GM10248 (cell line): ENCODE measurements around the gene PYGM.

Experiments
- CTCF ChIA-PET: fragments of 300-600 bp; sonication (Branson Sonifier 250); formaldehyde crosslinking; extraction: SDS; loops from one replicate; lab custom pipeline; 2021; ENCODE audit warnings: antibody characterized with exemption; lab: Yijun Ruan, JAX
- POLR2A ChIA-PET: fragments of 350-650 bp; sonication (Branson Sonifier 250); formaldehyde crosslinking; extraction: SDS; loops from one replicate; lab custom pipeline; 2020; ENCODE audit warnings: antibody characterized with exemption; lab: Yijun Ruan, JAX
- DNase-seq: peaks from one replicate; pipeline ENCODE4 v3.0.0; 2012; ENCODE audit errors: extremely low spot score
- CTCF ChIP-seq: IDR thresholded peaks from 2 replicates; pipeline ENCODE4 v1.5.1; 2012; ENCODE audit warnings: mild to moderate bottlenecking, low read depth; ENCODE audit errors: extremely low read depth, missing control alignments, control extremely low read depth

The PYGM gene

GRCh38 chr11:64765291-64765850 lies 5.6 kb upstream of the PYGM start:
- POLR2A ChIA-PET, result no interaction called here
- CTCF ChIA-PET, result interaction anchor here (2.3 kb wide), 1 partner anchor 21 kb away, joined by 8 read pairs; the partner anchor contains the start of gene RASGRP2
- no peak for DNase-seq
- TF ChIP-seq CTCF, result no peak

GRCh38 chr11:64764753-64765152 lies 5.0 kb upstream of the PYGM start:
- POLR2A ChIA-PET, result interaction anchor here (2.0 kb wide), 1 partner anchor 8 kb away, joined by 10 read pairs; no protein-coding TSS in a partner anchor

GRCh38 chr11:64764040-64764611 lies 4.4 kb upstream of the PYGM start:
- ChIA-PET CTCF (interaction anchor here (0.8 to 2.3 kb wide), 4 partner anchors 9 to 20 kb away, joined by 3 to 8 read pairs (median 4); partner anchors contain the start of gene RASGRP2), POLR2A (interaction anchor here (1.2 to 2.0 kb wide), 2 partner anchors 8 to 11 kb away, joined by 4 to 10 read pairs; no protein-coding TSS in a partner anchor)
- DNase-seq, result peak; percentile 17
- TF ChIP-seq CTCF, result no peak

More at GRCh38 chr11:64764753-64765152, 5.0 kb upstream of the PYGM start:
- DNase-seq, result no peak
- TF ChIP-seq CTCF, result no peak
- CTCF ChIA-PET, result interaction anchor here (1.8 to 2.3 kb wide), 2 partner anchors 10 to 20 kb away, joined by 6 to 8 read pairs; partner anchors contain the start of gene RASGRP2

GRCh38 chr11:64763526-64764039 lies 3.8 kb upstream of the PYGM start:
- DNase-seq, result peak; percentile 10
- POLR2A ChIA-PET, result interaction anchor here (1.2 to 2.0 kb wide), 2 partner anchors 9 to 11 kb away, joined by 4 to 10 read pairs; no protein-coding TSS in a partner anchor

GRCh38 chr11:64762674-64763525 lies 3.1 kb upstream of the PYGM start:
- no peak for TF ChIP-seq CTCF
- DNase-seq, result peak; percentile 7
- POLR2A ChIA-PET, result interaction anchor here (0.9 to 2.0 kb wide), 3 partner anchors 10 to 16 kb away, joined by 3 to 10 read pairs (median 4); partner anchors contain the start of gene SF1
- CTCF ChIA-PET, result interaction anchor here (0.9 to 2.3 kb wide), 6 partner anchors 8 to 19 kb away, joined by 3 to 8 read pairs (median 4); partner anchors contain the start of gene RASGRP2

More at GRCh38 chr11:64763526-64764039, 3.8 kb upstream of the PYGM start:
- CTCF ChIA-PET, result interaction anchor here (0.8 to 2.3 kb wide), 4 partner anchors 8 to 19 kb away, joined by 3 to 8 read pairs (median 4); partner anchors contain the start of gene RASGRP2
- TF ChIP-seq CTCF, result no peak
